HG03064 (cell line): ENCODE results near the gene VPS4B.

ENCODE experiments used
- ATAC-seq: cut with Tn5 transposase; IDR thresholded peaks from one replicate; pipeline ENCODE4 v1.9.1; 2021; ENCODE audit warnings: low read depth; ENCODE audit not compliant: unreplicated experiment

VPS4B gene

DNA sequence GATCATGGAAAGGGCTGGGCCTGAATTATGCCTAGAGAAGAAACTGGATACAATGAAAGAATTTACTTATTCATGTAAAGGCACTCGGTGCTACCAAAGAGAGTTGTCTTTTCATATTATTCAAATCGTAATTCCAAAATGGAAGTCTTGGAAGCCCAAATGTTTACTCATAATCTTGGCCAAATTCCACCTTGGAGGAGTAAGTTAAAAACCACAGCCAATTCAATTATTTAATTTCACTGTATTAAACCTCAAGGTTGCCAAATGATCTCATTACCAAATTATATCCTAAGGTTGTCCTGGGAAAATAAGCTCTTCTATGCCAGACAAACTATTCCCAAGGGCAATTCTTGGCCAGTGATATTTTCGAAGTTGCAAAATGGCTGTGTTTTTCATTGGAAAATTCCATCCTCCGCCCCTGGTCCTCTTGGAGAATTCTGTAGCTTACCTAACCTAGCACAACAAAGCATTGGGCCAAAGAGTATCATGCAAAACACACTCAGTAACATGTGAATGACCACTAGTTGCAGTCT lies 11.1 kb upstream of the VPS4B start:
- no peak for ATAC-seq

- no peak for ATAC-seq
Measured at GRCh38 chr18:63431180-63431579, 8.9 kb upstream of the VPS4B start.

- ATAC-seq: no peak
Measured at GRCh38 chr18:63430526-63430925, 8.2 kb upstream of the VPS4B start.

GRCh38 chr18:63427558-63427957 lies 5.3 kb upstream of the VPS4B start:
- ATAC-seq: no peak

GRCh38 chr18:63422864-63423304 lies 608 bp upstream of the VPS4B start:
- peak; percentile 31 for ATAC-seq

DNA sequence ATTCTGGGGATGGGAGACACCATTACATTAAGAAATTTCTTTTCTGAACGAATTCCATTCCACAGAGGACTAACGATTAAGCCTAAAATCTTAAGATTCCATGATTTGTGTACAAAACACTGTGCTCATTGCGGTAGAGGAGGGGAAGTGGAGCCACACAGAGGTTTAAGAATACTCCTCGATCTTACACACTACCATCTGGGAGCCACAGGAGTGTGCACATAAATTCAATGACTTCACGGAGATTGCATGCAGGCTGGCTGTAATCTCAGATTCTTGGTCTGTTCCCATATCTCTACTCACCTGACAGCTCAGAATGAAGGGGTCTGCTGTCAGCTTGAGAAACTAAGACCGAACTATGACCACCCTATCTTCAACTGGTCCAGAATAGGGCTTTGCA lies 762 bp downstream of the VPS4B start:
- no peak for ATAC-seq

DNA sequence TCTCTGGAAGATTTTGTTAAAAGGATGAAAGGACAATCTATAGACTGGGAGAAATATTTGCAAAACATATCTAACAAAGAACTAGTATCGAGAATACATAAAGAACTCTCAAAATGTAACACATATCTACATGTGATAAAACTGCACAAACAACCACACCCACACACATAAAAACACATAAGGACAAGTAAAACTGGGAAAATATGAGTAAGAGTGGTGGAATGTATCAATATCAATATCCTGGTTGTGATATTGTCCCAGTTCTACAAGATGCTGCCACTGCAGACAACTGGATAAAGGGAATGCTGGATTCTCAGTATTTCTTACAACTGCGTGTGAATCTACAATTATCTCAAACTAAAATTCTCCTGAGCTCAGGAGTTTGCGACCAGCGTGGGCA lies 9.3 kb downstream of the VPS4B start:
- no peak for ATAC-seq

GRCh38 chr18:63410792-63411191 lies 11.5 kb downstream of the VPS4B start:
- no peak for ATAC-seq

DNA sequence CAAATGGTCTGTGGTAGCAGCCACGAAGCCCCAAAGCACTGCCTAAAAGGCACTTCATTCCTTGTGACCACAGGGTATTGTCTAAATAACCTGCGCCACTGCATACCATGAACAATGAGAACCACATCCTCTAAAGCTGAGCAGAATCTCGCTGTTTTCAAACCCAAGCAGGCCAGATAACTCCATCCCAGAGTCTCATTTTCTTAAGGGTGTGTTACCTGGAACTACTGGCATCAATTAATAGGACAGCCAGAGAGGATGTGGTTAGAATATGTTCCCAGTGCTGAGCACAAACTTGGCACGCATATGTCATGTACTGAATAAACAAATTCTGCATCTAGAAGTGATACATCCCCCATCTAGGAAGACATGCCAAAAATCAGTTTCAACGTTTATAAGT lies 13.0 kb downstream of the VPS4B start:
- no peak for ATAC-seq

GRCh38 chr18:63407734-63408133 lies 14.5 kb downstream of the VPS4B start:
- no peak for ATAC-seq

DNA sequence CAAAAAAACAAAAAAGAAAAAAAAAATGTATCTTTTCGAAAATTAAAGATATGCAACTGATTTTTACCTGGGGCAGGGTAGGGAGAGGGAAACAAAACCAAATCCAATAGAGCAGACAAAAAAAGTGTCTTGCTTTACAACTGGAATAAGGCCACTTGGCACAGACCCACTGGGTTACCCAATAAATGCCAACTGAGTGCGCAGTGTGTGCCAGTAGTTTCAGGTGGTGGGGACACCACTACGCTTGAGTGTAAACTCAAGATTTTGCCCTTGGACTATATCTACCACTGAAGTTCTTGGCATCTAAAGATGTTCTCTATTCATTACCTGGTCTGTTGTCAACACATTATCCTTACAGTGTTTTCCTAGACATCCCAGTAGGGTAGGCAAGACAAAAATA lies 16.3 kb downstream of the VPS4B start:
- ATAC-seq: no peak

GRCh38 chr18:63402246-63403162 lies 19.8 kb downstream of the VPS4B start:
- no peak for ATAC-seq

GRCh38 chr18:63399300-63399699 lies 23.0 kb downstream of the VPS4B start:
- no peak for ATAC-seq

DNA sequence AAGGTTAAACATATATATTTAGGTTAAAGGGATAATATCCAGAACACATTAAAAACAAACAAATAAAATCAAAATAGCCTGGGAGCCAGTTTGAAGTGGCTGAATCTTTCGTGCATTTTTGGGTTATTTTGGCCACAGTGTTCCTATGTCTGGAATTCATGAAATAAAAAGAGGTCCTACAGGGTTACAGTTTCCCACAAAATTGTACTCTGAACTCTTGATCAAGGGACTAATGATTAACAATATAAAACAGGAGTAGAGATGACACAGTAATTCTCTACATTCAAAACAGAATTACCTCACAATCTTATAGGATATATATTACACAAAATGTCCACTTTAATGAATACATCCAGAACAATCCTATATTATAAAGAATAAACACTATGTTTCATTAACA lies 24.9 kb downstream of the VPS4B start:
- ATAC-seq: no peak

- ATAC-seq: no peak
Measured at GRCh38 chr18:63395503-63395902, 26.8 kb downstream of the VPS4B start.

DNA sequence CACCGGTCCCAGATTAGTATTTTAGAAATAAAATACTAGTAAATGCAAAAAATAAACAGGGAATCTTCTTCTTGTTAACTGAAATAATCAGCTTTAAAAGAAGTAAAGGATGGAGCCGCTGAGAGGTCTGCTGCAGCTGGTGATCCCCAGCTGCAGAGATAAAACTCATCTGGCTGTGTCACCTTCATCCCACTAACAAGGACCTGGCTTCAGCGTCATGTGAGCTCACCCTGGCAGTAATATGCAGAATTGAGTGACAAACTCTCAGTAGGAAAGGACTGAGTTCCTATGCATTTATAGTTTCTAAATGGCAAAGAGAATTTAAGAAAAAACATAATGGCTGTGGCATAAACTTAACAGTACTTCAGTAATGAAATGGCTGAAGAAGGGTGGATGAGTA lies 27.3 kb downstream of the VPS4B start:
- no peak for ATAC-seq

- no peak for ATAC-seq
Measured at GRCh38 chr18:63387861-63388260, 34.4 kb downstream of the VPS4B start.

GRCh38 chr18:63382843-63383242 lies 39.4 kb downstream of the VPS4B start:
- no peak for ATAC-seq

GRCh38 chr18:63379639-63379962 lies 42.7 kb downstream of the VPS4B start:
- no peak for ATAC-seq

DNA sequence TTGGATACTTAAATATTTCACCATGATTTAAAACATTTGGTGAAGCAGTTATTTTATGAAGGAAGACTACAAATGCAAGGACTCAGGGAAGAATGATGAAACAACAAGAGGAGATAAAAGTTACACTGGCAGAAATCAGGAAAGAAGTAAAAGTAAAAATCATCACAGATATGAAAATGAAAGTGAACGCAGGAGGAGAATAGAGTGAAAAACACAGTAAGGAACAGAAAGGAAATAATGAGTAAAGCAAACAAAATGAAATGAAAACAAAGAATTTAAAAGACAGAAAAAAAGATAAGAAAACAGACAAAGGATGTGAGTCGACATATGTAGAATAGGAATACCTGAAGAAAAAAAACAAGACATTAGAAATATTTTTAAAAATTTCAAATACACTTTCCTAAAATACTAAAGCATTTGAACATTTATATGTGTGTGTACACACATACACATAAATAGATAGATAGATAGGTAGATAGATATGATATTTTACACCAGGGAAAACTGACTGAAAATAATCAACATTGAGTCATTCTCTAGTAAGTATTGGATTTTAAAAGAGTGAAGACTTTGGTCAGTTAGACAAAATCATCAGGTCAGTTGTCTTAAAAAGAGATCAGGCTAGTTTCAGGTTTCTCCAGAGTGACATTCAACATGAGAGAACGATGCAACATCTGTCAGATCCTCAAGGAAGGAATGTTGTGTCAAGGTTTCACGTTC lies 43.2 kb downstream of the VPS4B start:
- no peak for ATAC-seq

DNA sequence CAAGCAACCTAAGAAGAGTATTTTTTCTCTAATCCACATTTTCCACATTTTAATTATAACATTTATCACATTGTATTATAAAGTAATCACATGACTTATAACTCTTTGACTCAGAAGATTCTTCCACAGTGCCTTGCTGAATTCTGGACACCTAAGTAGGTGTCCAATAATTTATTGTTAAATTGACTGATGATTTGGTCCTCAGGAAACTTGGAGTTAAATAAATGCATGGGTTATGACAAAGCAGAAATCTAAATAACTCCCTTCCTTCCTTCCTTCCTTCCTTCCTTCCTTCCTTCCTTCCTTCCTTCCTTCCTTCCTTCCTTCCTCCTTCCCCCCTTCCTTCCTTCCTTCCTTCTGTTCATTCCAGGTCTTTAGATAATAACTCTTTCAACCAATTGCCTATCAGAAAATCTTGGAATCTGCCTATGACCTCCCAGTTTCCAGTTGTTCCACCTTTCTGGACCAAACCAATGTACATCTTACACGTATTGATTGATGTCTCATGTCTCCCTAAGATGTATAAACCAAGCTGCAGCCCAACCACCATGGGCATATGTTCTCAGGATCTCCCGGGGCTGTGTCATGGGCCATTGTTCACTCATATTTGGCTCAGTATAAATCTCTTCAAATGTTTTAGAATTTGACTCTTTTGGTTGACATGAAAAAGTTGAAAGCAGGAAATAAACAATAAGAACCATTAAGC lies 44.8 kb downstream of the VPS4B start:
- no peak for ATAC-seq
